Right atrium auricular region (tissue), 2 donors: ENCODE measurements around the gene LMO7. TPM values are rescaled to one million over a fixed set of nuclear protein-coding genes. Genes with fewer than 3 reads are reported as not detected.

Source experiments
- DNase-seq: peaks from one replicate; pipeline ENCODE4 v3.0.0-alpha.2; 2019; ENCODE audit warnings: low spot score
- H3K27ac ChIP-seq, 2 donors: fragments of 200-600 bp; sonication (generic); 1 replicate in 1 of 2; 2 replicates in 1 of 2; pipeline ENCODE4 v1.5.1; 2016 to 2019
- H3K27me3 ChIP-seq, 2 donors: fragments of 200-600 bp; sonication (generic); one replicate each; pipeline versions ENCODE4 v1.5.1 to v1.6.0; 2017 to 2019
- H3K36me3 ChIP-seq: fragments of 200-600 bp; sonication (generic); one replicate; pipeline ENCODE4 v1.5.1; 2016
- H3K4me1 ChIP-seq, 2 donors: fragments of 200-600 bp; sonication (generic); one replicate each; pipeline versions ENCODE4 v1.5.1 to v1.6.0; 2017 to 2019
- H3K4me3 ChIP-seq, 2 donors: fragments of 200-600 bp; sonication (generic); 1 replicate in 1 of 2; 2 replicates in 1 of 2; pipeline ENCODE4 v1.5.1; 2017 to 2019; ENCODE audit warnings: mild to moderate bottlenecking in 1 of 2, moderate library complexity in 1 of 2
- H3K9me3 ChIP-seq, 2 donors: fragments of 200-600 bp; sonication (generic); one replicate each; pipeline ENCODE4 v1.5.1; 2019
- total RNA-seq, 2 donors: library from RNA; depleted of rRNA; stranded (reverse); fragments of >200 nt; gene quantifications; one replicate each; pipeline ENCODE4 v1.1.0, GENCODE V29; 2016
- TF ChIP-seq, protein P1 (sequence below), 2 donors: fragments of 200-600 bp; sonication (generic); IDR thresholded peaks; one replicate each; pipeline ENCODE4 v1.5.1; 2019; ENCODE audit warnings: antibody characterized with exemption in 2 of 2

LMO7 gene
- total RNA-seq, 2 donors from 2014 or later: 319 to 484 TPM

GRCh38 chr13:75869981-75870380 is 233.9 kb downstream of the LMO7 start:
- DNase-seq: no peak
- Histone ChIP-seq H3K36me3 (no peaks in the 10 kb centered on the region), H3K27me3 (no peaks in the 10 kb centered on the region), H3K9me3 (no peaks in the 10 kb centered on the region), H3K4me1 (no peaks in the 10 kb centered on the region), H3K4me3 (no peak overlapping the region), H3K27ac (no peak overlapping the region)
- TF ChIP-seq, protein P1, sequence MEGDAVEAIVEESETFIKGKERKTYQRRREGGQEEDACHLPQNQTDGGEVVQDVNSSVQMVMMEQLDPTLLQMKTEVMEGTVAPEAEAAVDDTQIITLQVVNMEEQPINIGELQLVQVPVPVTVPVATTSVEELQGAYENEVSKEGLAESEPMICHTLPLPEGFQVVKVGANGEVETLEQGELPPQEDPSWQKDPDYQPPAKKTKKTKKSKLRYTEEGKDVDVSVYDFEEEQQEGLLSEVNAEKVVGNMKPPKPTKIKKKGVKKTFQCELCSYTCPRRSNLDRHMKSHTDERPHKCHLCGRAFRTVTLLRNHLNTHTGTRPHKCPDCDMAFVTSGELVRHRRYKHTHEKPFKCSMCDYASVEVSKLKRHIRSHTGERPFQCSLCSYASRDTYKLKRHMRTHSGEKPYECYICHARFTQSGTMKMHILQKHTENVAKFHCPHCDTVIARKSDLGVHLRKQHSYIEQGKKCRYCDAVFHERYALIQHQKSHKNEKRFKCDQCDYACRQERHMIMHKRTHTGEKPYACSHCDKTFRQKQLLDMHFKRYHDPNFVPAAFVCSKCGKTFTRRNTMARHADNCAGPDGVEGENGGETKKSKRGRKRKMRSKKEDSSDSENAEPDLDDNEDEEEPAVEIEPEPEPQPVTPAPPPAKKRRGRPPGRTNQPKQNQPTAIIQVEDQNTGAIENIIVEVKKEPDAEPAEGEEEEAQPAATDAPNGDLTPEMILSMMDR (IDR thresholded peaks at IDR 0.05): no peak

- H3K9me3 ChIP-seq: no peaks in the 10 kb centered on the region
- TF ChIP-seq, protein P1 (IDR thresholded peaks at IDR 0.05): peak; percentile 68 to 84
- H3K27ac ChIP-seq: no peak overlapping the region
- no peaks in the 10 kb centered on the region for H3K27me3 ChIP-seq
- no peak for DNase-seq
- H3K36me3 ChIP-seq: no peaks in the 10 kb centered on the region
- H3K4me3 ChIP-seq: peak overlapping the region; percentile 8 to 40
- H3K4me1 ChIP-seq: no peaks in the 10 kb centered on the region
These were observed 234.3 kb downstream of the LMO7 start for GRCh38 chr13:75870397-75870903.

- Histone ChIP-seq H3K27me3 (no peaks in the 10 kb centered on the region), H3K4me1 (no peaks in the 10 kb centered on the region), H3K36me3 (no peaks in the 10 kb centered on the region), H3K27ac (no peak overlapping the region), H3K4me3 (peak overlapping the region in 1 of 2 donors; percentile 40), H3K9me3 (no peaks in the 10 kb centered on the region)
- TF ChIP-seq, protein P1 (IDR thresholded peaks at IDR 0.05): no peak
- DNase-seq: no peak
These were observed 234.9 kb downstream of the LMO7 start for GRCh38 chr13:75871059-75871458.

- DNase-seq: no peak
- TF ChIP-seq, protein P1 (IDR thresholded peaks at IDR 0.05): no peak
- no peaks in the 10 kb centered on the region for H3K9me3 ChIP-seq
- no peaks in the 10 kb centered on the region for H3K36me3 ChIP-seq
- H3K4me3 ChIP-seq: no peak overlapping the region
- H3K27ac ChIP-seq: no peak overlapping the region
- no peaks in the 10 kb centered on the region for H3K27me3 ChIP-seq
- H3K4me1 ChIP-seq: peaks cover 0 to 5% of the 10 kb centered on the region in 2 donors
These were observed 236.8 kb downstream of the LMO7 start for GRCh38 chr13:75872980-75873379.

GRCh38 chr13:75873494-75873893 is 237.4 kb downstream of the LMO7 start:
- no peak for DNase-seq
- Histone ChIP-seq H3K4me1 (peaks cover 0 to 5% of the 10 kb centered on the region in 2 donors), H3K9me3 (no peaks in the 10 kb centered on the region), H3K36me3 (no peaks in the 10 kb centered on the region), H3K27ac (no peak overlapping the region), H3K4me3 (no peak overlapping the region), H3K27me3 (no peaks in the 10 kb centered on the region)
- TF ChIP-seq, protein P1 (IDR thresholded peaks at IDR 0.05): no peak

GRCh38 chr13:75875450-75875849 is 239.3 kb downstream of the LMO7 start:
- no peak for DNase-seq
- Histone ChIP-seq H3K4me3 (no peak overlapping the region), H3K4me1 (peaks cover 0 to 5% of the 10 kb centered on the region in 2 donors), H3K9me3 (no peaks in the 10 kb centered on the region), H3K27me3 (no peaks in the 10 kb centered on the region), H3K36me3 (no peaks in the 10 kb centered on the region), H3K27ac (no peak overlapping the region)
- TF ChIP-seq, protein P1 (IDR thresholded peaks at IDR 0.05): no peak
